GM19099 (cell line): ENCODE measurements around the gene HOXB6.

ENCODE experiments used
- POLR2A ChIP-seq: IDR thresholded peaks from 3 replicates; pipeline ENCODE4 v1.6.1; 2011; ENCODE audit warnings: low read depth; ENCODE audit not compliant: insufficient read length; ENCODE audit errors: extremely low read depth

Gene HOXB6

DNA sequence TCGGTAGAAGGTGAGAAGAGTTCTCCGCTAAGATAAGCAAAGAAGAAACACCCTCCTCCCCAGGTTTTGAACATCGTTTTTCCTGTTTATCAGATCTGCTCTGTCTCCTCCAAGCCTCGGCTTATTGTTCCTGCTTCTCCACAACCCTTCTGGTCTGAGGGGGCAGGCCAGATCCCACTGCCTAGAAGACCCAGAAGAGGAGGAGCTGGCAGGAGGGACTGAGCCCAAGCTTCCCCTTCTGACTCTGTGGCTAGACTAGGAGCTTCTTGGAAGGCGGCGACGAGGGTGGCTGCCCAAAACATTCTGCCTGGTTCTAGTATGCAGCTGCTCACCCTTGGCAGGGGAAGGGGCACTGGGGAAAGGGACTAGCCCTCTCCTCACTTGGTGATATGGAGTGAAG, 6.0 kb downstream of the HOXB6 start:
- TF ChIP-seq POLR2A: no peak

DNA sequence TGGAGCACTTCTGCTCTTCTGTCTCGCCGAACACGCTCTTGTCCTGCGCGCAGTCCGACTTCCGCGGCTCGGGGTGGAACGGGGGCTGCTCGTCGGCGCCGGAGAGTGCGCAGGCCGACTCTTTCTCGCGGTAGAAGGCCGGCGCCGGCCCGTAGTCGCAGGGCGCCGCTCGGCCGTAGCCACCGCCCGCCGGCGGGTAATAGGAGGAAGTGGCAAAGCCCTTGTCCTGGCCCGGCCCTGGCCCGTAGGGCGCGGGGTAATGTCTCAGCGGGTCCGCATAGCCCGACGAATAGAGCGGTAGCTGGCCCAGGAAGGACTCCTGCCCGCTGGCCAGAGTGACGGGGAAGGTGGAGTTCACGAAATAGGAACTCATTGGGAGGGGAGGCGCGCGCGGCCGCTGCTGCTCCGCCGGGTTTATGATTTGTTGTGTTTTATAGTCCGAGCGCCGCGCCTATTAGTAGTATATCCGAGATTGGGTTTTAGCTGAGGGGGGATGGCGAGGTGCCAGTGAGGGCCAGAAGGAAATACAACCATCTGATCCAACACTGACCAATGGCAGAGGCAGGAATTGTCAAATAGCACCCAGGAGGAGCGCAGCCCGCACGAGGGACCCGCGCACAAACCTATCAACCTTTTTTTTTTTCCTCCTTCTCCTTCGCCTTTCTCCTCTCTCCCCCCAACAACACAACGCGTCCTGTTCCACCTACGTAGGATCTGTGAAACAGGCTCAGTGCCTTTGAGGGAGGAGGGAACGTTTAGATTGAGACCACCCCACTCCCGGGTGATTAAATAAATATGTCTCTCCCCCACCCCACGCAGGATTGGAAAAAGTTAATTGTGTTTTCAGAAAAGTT, 6.8 kb downstream of the HOXB6 start:
- TF ChIP-seq POLR2A: peak; percentile 37

DNA sequence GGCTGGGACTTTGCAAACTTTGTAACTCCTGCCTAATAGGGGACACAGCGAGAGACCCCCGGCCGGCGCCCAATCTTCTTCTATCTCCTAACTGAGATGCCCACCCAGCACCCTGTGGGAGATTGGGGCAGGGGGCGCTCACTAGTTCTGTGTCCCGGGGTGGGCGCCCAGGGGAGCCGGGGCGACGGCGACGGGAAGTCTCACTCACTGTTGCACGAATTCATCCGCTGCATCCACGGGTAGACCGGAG, 7.3 kb downstream of the HOXB6 start:
- no peak for TF ChIP-seq POLR2A

DNA sequence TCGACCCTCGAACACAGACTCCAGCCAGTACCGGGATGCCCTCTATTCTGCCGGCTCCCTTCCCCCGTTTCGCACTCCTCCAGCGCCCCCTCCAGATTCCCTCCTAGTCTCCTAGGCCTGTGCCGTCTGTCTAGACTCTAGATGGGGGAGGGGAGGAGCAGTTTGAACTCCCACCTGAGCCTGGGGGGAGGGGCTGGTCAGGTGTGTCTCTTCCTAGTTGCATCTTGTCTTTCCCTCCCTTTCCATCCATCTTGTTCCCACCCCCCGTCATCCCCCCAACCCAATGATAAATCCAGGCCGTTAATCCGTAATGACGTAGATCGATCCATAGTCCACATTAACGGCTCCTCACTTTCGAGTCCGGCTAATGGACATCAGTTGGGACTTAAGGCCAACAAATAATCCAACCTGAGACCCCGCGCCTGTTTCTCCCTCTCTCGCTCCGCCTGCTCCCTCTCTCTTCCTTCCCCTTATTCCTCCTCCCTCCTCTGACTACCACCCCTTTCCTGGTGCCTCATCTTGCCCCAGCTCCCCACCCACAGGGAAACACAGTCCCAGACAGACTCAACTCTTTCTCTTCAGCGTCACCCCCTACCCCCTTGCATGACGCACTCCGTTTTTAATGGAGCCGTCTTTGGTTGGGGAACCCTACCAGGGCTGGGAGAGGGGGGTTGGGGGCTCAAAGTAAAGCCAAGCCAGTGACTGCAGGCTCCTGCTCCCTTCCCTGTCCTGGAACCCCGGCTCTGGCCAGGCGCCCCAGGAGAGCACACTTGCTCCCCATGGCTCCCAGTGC, 7.9 kb downstream of the HOXB6 start:
- no peak for TF ChIP-seq POLR2A

DNA sequence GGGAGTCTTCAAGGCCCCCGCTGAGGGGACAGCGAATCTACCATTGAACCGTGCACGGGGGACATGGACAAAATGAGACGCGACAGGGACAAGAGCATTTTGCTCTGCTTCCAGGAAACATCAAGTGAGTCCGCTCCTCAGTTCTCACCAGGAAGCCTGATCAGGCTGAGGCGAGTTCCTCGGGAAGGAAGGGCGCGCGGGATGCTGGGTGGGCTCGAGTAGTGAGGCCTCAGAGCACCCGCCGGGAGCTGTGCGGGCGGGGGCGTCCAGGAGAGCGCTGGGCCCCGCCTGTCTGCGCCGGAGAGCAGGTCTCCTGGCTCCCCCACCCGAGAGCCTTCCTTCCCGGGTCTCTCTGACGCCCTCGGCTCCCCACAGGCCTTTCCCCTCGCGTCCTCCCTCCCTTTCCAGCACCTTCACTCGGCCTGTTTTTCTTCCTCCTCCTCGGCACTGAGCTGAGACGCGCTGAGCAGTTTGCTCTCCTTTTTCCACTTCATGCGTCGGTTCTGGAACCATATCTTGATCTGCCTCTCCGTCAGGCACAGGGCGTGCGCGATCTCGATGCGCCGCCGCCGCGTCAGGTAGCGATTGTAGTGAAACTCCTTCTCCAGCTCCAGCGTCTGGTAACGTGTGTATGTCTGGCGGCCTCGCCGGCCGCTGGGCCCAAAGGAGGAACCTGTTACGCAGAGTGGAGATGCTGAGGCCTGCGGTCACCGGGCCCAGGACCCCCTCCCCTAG, 8.6 kb downstream of the HOXB6 start:
- no peak for TF ChIP-seq POLR2A

DNA sequence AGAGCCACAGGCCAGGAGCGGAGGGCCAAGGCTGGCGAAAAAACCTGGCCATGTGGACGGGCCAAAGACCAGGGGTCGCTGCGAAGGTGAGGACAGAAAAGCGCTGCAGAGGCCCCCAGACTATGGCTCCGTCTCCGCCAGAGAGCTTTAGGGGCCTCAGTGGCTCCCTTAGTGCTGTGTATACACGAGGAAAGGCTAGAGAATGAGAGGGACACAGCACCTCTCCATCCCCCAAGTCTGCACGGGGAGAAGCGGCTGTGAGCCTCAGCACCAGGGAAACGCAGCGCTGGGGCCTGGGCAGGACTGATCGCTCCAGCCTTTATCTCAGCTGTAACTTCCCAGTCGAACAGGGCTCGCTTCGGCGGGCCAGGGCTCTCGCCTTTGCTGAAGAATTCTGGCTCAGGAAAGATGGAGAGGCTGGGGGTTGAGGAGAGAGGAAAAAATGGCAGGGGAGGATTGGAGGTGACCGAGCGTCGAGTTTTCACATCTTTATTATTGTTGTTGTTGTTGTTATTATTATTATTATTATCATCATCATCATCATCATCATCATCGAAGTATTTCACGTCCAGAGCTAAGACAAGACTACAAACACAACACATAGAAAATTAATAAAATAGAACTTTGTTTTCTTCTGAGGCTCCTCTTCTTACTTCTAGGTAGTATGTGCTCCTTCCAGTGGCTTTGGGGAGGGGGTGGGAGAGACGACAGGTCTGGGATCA, 9.3 kb downstream of the HOXB6 start:
- no peak for TF ChIP-seq POLR2A

DNA sequence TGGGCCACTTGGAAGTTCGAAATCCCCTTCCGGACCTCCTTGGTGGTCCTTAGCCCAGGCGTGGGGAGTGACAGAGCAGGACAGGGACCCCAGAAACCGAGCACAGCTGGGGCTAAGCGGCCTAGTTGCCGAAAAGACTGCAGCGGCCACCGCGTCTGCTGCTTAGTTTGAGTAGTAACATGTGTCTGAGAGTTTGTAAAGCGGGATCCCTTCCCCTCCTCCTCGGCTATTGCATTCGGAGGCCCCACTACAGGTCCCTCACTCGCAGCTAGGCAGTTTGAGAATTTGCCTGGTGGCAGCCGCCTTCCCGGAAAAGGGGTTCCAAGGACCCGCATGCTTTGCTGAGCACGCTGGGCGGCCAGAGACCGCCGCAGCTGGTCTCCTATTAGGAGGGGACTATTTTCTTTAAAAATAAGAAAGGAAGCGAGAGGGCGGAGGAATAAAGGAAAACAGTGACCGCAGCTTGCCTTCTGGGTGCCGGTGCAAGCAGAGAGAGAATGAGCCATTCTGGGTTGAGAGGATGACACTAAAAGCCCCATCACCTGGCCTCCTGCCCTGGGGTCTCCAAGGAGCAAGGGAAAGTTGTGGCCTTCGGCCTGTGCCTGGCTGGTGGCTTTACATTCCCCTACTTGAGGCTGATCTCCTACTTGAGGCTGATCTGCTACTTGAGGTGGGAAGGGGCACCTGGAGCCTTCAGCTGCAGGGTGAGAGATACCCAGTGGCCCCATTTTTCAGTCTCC, 10.1 kb downstream of the HOXB6 start:
- TF ChIP-seq POLR2A: no peak

DNA sequence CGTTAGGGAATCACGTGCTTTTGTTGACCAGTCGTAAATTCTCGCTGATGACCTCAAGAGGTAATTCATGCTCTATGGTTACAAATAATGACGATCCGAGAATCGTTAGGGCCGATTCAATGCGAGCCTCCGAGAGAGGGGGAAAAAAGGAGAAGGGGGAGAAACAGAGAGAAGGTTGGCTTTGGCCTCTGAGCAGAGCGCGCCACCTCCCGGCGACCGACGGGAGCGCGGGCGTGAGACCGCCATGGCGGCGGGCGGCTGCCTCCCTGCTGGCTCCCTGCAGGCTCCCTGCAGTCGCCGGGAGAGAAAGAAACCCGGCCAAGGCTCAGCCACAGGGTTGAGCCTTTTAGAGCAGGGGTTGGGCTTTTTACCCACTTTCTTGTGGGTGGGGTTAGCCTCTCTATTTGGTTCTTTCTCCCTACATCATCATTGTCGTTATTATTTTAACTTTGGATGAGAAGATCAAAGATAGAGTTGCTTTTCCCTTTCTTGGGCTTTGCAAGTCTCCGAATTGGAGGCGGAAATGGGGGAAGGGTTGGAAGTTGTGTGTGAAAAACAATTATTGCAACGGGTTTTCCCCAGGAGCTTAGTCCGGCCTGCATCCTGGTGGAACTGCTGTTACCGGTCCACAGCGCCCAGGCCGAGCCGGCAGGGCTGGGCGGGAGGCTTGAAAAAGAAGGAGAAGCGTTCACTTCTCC, 10.8 kb downstream of the HOXB6 start:
- TF ChIP-seq POLR2A: no peak

DNA sequence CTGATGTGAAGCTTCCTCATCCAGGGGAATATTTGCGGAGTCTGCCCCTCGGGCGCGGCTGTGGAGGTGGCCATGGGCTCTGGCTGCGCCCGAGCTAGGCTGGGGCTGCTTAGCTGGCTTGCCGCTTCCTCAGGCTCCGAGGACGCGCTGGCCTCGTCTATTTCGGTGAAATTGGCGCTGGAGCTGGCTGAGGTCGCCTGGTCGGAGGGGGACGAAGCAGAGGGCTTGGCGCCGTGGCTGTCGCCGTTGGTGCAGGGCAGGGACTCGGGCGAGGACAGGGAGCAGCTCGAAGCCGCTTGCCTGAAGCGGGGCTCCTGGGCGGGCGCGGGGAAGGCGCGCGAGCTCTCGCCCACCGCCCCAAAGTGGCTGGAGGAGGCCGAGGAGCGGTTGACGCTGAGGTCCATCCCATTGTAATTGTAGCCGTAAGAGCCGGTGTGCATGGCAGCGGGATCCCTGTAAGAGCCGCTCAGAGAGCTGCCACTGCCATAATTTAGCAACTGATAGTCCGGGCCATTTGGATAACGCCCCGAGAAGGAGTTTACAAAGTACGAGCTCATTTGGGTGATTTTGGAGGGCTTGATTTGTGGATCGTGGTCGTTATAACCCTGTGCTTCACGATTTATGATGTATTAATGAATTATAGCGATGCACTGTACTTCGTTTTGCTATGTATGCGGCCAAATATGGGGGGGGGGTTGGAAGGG, 11.5 kb downstream of the HOXB6 start, which contains the start of gene HOXB5:
TSS of gene HOXB5 (minus strand) at position 654 of the 704 bp plus-strand sequence. CDS start at position 557, 97 bp downstream.
- TF ChIP-seq POLR2A: no peak

DNA sequence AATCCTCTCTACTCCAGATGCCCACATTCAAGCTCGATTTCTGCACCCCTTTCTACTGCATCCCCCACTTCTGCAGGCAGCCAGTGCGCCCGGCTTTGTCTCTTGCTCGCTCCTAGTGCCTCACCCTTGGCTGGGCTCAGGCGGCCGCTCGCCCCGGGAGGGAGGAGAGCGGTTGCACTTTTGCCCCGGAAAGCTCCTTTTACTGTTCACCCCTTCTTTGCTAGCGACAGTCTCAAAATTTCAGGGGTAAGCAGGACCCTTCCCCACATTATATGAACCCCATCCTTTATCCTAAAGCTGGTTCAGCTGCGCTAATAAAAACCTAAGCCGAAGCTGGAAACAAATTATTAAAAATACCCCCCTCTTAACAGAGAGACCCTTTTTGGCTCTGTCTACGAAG, 12.2 kb downstream of the HOXB6 start:
- TF ChIP-seq POLR2A: no peak

DNA sequence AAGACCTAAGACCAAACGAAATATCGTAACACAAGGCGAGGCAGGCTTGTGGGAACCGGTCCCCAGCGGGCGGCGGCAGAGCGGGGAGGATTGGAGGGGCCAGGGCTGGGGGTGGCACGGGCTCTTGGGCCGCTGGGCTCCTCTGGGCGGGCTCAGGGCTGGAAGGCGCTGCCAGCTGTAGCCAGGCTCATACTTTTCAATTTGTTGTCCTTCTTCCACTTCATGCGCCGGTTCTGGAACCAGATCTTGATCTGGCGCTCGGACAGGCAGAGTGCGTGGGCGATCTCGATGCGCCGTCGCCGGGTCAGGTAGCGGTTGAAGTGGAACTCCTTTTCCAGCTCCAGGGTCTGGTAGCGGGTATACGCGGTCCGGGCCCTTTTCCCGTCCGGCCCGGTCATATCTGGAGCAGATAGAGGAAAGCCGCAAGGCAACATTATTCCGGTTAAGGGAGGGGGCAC, 12.7 kb downstream of the HOXB6 start:
- no peak for TF ChIP-seq POLR2A

DNA sequence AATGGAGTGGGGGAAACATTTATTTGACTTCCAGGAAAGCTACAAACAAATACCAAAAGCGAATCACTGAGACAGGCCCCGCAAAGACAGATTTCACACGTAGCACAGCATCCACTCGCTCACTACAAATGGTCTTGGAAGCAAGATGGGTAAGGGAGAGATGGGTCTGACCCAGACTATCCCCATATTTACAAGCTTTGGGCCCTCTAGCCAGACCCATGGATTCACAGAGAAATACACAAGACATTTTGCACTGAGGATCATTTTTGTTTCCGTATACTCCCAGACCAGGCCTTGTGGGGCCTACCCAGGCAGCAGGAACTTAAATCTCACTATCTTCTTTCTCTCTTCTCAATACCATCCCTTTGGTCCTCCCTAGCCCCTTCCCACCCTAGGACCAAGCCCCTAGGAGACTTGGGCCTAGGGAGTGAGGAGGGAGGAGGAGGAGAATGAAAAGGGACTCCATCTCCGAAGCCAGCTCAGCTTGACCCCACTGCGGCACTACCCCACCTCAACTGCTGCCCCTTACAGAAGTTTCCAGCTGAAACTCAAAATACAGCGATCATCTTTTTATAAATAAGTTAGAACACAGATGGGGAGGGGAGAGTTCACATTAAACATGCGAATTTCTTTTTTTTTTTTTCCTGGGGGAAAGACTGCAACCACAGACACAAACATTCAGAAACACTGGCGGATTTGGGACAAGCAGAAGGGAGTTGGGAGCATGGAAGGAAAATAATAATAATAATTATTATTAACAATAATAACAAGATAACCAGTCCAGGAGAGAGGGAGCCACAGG, 13.3 kb downstream of the HOXB6 start:
- no peak for TF ChIP-seq POLR2A
